Dedifferentiated amniotic fluid mesenchymal stem cell (primary cell): ENCODE measurements around the gene KRTAP4-5.
"Not testable (repeated sequence)": the region's sequence is repeated elsewhere in the genome, so short reads cannot be mapped to it uniquely, and the experiment has no call there.

Source experiments
- DNase-seq: peaks from one replicate; pipeline ENCODE4 v3.0.0-alpha.2; 2016; ENCODE audit errors: extremely low spot score

The KRTAP4-5 gene

GRCh38 chr17:41149652-41149985 lies at the start of gene KRTAP4-5:
Gene KRTAP4-5 (minus strand): TSS chr17:41149825. CDS start chr17:41149767, 58 bp downstream.
- DNase-seq = no peak

DNA sequence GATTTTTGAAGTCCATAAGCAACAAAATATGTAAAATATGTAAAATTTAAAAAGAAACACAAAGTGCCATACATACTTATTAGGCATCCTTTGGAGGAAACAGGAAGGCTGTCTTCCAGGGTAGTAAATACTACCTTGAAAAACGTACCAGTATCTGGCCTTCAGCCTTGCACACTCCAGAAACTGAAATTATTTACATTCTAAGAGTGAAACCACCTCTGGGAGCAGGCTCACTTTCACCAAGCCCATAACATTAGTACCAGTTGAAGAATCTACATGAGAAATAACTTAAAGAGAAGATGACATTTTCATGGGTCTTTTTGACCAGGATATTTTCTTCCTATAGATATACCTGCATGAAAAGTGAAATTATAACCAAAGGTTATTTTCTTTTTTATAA lies 46.4 kb upstream of the KRTAP4-5 start:
- no peak for DNase-seq

DNA sequence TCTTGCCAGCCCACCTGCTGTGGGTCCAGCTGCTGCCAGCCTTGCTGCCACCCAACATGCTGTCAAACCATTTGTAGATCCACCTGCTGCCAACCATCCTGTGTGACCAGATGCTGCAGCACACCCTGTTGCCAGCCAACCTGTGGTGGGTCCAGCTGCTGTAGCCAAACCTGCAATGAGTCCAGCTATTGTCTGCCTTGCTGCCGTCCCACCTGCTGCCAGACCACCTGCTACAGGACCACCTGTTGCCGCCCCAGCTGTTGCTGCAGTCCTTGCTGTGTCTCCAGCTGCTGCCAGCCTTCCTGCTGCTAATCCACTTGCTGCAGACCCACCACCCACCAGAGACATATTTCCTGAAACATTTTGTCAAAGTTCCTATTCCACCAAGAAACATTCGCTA lies 40.7 kb upstream of the KRTAP4-5 start:
- no peak for DNase-seq

DNA sequence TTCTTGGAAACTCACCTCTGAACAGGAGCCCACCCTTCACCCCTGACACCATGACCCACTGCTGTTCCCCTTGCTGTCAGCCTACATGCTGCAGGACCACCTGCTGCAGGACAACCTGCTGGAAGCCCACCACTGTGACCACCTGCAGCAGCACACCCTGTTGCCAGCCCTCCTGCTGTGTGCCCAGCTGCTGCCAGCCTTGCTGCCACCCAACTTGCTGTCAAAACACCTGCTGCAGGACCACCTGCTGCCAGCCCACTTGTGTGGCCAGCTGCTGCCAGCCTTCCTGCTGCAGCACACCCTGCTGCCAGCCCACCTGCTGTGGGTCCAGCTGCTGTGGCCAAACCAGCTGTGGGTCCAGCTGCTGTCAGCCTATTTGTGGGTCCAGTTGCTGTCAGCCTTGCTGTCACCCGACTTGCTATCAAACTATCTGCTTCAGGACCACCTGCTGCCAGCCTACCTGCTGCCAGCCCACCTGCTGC lies 40.3 kb upstream of the KRTAP4-5 start, which contains the start of gene KRTAP9-1:
KRTAP9-1 (plus strand) TSS at position 51 of the 482 bp plus-strand sequence; CDS start at position 51, 0 bp downstream.
- not testable (repeated sequence) for DNase-seq

GRCh38 chr17:41186872-41187271 lies 37.2 kb upstream of the KRTAP4-5 start:
- no peak for DNase-seq

DNA sequence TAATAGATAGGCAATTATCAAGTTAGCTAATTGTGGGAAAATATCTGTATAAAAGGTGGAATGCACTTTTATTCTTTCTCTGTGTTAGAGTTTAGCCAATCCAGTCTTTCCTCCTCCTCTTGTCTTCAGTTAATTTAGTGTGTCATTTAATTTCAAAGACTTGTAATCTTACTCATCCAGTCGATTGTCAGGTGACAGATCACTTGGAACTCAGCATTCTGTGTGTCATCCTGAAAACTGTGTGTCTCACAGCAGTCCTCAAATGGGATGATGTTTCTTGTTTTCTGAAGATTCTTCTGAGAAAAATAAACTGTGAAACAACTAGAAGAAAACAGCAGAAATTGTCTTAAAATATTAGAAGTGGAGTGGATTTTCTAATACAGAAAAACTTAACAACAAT lies 35.4 kb upstream of the KRTAP4-5 start:
- no peak for DNase-seq

DNA sequence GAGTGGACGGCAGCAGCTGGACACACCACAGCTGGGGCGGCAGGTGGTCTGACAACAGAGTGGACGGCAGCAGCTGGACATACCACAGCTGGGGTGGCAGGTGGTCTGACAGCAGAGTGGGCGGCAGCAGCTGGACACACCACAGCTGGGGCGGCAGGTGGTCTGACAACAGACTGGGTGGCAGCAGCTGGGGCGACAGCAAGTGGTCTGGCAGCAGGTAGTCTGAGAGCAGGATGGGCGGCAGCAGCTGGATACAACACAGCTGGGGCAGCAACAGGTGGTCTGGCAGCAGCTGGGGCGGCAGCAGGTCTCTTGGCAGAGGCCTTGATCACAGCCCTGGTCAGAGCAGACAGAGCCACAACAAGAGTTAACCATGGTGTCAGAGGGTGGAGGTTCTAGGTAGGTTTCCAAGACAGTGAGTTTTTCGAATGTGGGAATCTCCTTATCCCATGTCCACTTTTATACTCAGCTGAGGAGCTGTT lies 34.9 kb upstream of the KRTAP4-5 start, which contains the start of gene KRTAP4-1:
KRTAP4-1 (minus strand) TSS at position 432 of the 482 bp plus-strand sequence; CDS start at position 375, 57 bp downstream.
- no peak for DNase-seq

DNA sequence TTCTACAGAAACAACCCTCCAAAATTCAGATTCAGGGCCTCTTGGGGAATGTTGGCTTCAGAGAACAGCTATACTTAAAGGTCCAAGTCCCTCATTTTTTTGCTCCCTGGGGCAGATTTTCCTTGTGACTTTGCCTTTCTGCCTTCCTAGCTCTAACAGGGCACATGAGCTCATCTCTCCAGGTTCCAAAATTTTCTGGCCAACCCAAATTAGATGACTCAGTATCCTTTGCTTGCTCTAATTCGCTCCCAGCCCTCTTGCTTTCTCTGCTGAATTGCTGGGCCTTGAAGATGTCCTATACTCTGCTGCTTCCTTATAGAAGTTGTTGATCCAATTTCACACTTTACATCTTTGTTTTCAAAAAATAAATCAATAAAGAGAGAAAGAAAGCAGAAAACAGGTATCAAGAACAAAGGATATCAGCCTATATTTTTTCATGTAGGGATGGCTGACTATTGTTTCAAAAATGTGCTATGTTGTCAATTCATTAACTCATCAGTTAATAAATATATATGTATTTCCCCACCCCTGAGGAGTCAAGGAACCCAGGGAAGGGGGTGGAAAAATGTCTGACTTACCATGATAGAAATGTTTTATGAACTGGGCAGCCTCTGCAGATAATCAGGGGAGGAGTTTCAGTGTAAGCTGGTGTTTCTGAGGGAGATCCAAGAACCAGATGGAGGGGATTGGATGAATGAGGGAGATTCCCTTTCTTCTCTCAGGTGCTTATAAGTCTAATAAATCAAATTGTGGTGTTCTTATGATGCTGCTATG lies 29.4 kb upstream of the KRTAP4-5 start:
- DNase-seq = no peak

- no peak for DNase-seq
Observed at GRCh38 chr17:41178341-41178740, 28.7 kb upstream of the KRTAP4-5 start.

GRCh38 chr17:41177727-41178271 lies 28.2 kb upstream of the KRTAP4-5 start, which contains the start of gene KRTAP4-2:
Gene KRTAP4-2 (minus strand): TSS chr17:41178221. CDS start chr17:41178164, 57 bp downstream.
- no peak for DNase-seq

DNA sequence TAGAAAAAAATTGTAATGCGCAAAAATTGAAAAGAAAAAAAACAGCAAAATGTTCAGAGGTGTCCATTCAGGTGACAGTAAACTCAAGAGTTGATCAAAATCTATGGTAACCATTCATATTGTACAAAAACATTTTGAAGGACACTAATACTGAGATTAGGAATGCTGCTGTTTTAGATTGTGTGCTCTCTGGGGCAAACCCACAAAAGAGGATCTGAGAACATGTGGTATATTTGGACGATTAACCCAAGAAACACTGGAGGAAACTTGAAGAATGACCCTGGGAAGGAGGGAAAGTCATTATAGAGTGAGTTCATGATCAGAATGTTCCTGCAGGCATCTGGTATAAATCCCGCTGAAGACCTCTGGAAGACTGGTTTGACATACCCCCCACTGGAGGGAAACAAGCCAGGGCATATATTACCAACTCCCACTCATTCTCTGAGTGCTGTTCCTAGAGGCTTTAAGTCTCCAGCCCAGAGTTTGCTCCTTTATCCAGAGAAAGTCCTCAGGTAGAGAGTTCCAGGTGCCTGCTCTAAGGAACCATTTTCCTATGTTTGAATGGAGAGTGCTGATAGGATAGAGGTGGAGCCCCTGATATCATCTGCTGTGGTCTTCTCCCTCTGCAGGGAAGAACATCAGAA lies 27.2 kb upstream of the KRTAP4-5 start:
- no peak for DNase-seq

DNA sequence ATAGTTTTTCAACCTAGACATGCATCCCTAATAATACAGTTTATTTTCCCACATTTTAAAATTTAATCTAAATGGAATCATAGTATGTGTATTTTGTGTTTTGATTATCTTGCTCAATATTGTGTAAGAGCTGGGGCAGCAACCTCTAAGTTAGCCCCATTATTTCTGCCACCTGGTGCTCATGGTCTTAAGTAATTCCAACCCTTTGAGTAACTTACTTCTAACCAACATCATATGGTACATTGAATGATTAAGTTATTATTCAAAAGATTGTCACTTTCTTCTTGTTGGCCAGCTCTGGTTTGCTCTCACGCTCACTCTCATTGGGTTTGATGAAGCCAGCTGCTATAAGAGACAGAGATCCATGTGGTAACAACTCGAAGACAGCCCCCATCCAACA lies 22.3 kb upstream of the KRTAP4-5 start:
- DNase-seq = no peak

DNA sequence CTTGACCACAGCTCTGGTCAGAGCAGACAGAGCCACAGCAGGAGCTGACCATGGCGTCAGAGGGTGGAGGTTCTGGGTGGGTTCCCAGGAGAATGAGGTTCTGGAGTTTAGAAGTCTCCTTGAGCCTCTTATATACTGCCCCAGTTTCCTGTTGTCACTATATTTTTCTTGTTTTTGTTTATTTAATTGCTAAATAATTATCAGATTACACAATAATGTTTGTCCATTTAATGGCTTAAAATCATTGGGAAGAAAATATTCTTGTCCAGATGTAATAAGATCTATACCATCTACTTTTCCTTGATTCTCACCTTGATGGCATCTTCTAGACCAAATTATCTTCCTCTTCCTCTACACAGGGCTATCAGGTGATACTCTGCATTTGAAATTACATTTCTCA lies 18.5 kb upstream of the KRTAP4-5 start, which contains the start of gene KRTAP4-3:
KRTAP4-3 (minus strand) TSS at position 101 of the 400 bp plus-strand sequence; CDS start at position 52, 49 bp downstream.
- DNase-seq = no peak

GRCh38 chr17:41167561-41167960 lies 17.9 kb upstream of the KRTAP4-5 start:
- no peak for DNase-seq

GRCh38 chr17:41163828-41164227 lies 14.2 kb upstream of the KRTAP4-5 start:
- no peak for DNase-seq

GRCh38 chr17:41160648-41161047 lies 11.0 kb upstream of the KRTAP4-5 start, which contains the start of gene KRTAP4-4:
Gene KRTAP4-4 (minus strand): TSS chr17:41160748. CDS start chr17:41160691, 57 bp downstream.
- no peak for DNase-seq

DNA sequence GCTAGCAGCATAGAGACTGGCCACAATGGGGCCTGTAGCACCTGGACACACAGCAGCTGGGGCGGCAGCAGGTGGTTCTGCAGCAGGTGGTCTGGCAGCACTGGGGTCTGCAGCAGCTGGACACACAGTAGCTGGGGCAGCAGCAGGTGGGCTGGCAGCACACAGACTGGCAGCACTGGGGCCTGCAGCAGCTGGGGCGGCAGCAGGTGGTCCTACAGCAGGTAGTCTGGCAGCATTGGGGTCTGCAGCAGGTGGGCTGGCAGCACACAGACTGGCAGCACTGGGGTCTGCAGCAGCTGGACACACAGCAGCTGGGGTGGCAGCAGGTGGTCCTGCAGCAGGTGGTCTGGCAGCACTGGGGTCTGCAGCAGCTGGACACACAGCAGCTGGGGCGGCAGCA lies 10.6 kb upstream of the KRTAP4-5 start:
- not testable (repeated sequence) for DNase-seq

DNA sequence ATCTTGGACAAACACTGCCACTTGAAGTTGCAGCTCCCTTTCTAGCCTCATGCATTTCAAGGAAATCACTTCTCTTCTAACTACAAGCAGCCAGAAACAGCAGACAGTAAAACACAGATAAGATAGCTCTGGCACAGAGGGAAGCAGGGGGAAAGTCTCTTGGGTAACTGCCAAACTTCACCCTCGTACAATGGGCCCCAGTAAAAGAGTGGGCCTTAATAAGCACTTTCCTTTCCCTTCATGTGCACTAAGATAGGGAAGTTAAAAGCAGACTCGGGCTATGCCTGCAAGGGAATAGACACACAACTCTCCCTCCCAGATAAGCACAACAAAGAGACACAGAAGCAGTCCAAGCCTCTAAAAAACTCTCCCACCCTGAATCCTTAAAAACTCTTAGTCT lies 4.2 kb upstream of the KRTAP4-5 start:
- no peak for DNase-seq

- no peak for DNase-seq
Observed at GRCh38 chr17:41151525-41151924, 1.9 kb upstream of the KRTAP4-5 start.

GRCh38 chr17:41150026-41150425 lies 401 bp upstream of the KRTAP4-5 start:
- no peak for DNase-seq

GRCh38 chr17:41148971-41149651 lies 514 bp downstream of the KRTAP4-5 start:
- not testable (repeated sequence) for DNase-seq
